GM12865 (cell line): ENCODE measurements around the gene MYADM.
A peak's percentile ranks its signal among the peaks of the same experiment; 100 is the strongest.
"Not testable (repeated sequence)": the region's sequence is repeated elsewhere in the genome, so short reads cannot be mapped to it uniquely, and the experiment has no call there.

Source experiments
- DNase-seq: peaks from one replicate; pipeline ENCODE4 v3.0.0; 2010; ENCODE audit warnings: low read depth
- H3K4me3 ChIP-seq: 2 replicates; pipeline ENCODE4 v1.5.1; 2011; ENCODE audit warnings: mild to moderate bottlenecking, low read depth, low read length, control low read depth
- TF ChIP-seq, protein P1 (sequence below): IDR thresholded peaks from 2 replicates; pipeline ENCODE4 v1.5.1; 2011; ENCODE audit warnings: low read length, control low read depth, low read depth, inconsistent platforms; ENCODE audit not compliant: insufficient read depth; ENCODE audit errors: missing control alignments

The MYADM gene

GRCh38 chr19:53864308-53864836, 3.3 kb upstream of the MYADM start:
- TF ChIP-seq, protein P1, sequence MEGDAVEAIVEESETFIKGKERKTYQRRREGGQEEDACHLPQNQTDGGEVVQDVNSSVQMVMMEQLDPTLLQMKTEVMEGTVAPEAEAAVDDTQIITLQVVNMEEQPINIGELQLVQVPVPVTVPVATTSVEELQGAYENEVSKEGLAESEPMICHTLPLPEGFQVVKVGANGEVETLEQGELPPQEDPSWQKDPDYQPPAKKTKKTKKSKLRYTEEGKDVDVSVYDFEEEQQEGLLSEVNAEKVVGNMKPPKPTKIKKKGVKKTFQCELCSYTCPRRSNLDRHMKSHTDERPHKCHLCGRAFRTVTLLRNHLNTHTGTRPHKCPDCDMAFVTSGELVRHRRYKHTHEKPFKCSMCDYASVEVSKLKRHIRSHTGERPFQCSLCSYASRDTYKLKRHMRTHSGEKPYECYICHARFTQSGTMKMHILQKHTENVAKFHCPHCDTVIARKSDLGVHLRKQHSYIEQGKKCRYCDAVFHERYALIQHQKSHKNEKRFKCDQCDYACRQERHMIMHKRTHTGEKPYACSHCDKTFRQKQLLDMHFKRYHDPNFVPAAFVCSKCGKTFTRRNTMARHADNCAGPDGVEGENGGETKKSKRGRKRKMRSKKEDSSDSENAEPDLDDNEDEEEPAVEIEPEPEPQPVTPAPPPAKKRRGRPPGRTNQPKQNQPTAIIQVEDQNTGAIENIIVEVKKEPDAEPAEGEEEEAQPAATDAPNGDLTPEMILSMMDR = no peak
- DNase-seq = no peak
- H3K4me3 ChIP-seq = no peak overlapping the region

GRCh38 chr19:53865523-53865917, 2.2 kb upstream of the MYADM start:
- DNase-seq = no peak
- TF ChIP-seq, protein P1 = no peak
- H3K4me3 ChIP-seq = no peak overlapping the region

- DNase-seq = no peak
- TF ChIP-seq, protein P1 = no peak
- H3K4me3 ChIP-seq = no peak overlapping the region
These were observed 1.5 kb upstream of the MYADM start for GRCh38 chr19:53865918-53866864.

DNA sequence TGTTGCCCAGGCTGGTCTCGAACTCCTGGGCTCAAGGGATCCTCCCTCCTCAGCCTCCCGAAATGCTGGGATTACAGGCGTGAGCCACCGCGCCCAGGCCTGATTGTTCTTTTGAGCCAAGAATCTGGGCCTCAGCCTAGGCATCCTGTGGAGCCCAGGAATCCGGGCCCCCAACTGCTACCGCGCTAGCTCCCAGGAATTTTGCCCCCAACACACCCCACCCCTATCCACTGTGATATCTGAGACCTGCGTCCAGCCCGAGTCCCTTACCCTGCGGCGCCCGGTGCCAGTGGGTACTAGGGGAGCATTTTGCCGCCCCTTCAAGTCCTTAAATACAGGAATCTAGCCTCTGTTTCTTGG, 838 bp upstream of the MYADM start:
- no peak for DNase-seq
- TF ChIP-seq, protein P1 = no peak
- H3K4me3 ChIP-seq = no peak overlapping the region

- TF ChIP-seq, protein P1 = no peak
- no peak for DNase-seq
- no peak overlapping the region for H3K4me3 ChIP-seq
These were observed 608 bp downstream of the MYADM start for GRCh38 chr19:53868091-53868891.

DNA sequence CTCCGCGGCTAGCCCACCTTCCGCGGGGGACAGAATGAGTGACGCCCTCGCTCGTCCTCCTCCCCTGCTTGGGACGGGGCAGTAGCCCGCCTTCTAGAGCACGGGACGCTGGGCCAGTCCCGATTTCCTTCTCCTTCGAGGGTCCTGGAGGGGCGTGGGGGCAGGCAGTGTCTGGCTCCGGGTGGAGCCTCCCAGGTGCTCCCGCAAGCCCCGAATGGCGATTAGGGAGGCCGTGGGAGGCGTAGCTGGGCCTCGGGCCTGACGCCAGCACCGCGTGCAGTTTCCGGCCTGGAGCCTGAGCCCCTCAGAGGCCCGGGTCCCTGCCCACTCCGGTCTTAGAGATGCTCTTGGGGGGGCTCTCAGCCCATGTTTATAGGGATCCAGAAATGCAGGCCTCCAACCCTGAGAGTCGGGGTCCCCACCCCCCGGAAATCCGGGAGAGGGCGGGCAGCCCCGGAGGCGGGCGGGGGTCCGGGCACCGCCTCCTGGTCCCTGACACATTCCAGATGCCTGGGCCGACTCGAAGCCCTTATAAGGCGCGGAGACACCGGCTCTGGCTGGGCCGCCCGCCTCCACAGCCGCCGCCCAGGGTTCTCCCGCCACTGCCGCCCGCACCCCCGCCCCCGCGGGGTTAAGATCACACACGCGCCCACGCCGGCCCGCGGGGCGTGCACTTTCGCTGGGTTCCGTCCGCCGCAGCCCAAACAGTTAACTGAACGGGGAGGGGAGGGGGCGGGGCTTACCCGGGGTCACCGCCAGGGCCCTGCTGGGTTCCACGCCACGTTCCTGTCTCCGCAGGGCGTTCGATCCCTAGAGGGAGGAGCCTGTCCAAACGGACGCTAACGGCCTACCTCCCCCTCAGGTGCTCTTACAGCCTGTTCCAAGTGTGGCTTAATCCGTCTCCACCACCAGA, 1.5 kb downstream of the MYADM start:
- DNase-seq = peak; percentile 22

DNA sequence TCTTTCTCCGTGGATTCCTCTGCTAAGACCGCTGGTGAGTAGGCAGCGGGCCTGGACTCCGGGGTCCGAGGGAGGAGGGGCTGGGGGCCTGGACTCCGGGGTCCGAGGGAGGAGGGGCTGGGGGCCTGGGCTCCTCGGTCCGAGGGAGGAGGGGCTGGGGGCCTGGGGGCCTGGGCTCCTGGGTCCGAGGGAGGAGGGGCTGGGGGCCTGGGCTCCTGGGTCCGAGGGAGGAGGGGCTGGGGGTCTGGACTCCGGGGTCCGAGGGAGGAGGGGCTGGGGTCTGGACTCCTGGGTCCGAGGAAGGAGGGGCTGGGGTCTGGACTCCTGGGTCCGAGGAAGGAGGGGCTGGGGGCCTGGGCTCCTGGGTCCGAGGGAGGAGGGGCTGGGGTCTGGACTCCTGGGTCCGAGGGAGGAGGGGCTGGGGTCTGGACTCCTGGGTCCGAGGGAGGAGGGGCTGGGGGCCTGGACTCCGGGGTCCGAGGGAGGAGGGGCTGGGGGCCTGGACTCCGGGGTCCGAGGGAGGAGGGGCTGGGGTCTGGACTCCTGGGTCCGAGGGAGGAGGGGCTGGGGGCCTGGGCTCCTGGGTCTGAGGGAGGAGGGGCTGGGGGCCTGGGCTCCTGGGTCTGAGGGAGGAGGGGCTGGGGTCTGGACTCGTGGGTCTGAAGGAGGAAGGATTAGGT, 2.3 kb downstream of the MYADM start:
- H3K4me3 ChIP-seq, DNase-seq: not testable (repeated sequence)

More for the DNA sequence above, 1.5 kb downstream of the MYADM start:
- no peak overlapping the region for H3K4me3 ChIP-seq
- TF ChIP-seq, protein P1 = no peak
